Activated CD8-positive, alpha-beta memory T cell treated with anti-CD3 and anti-CD28 coated beads, Interleukin-2, amount 10 ng/mL, durations not matched to agents 7 days and 5 days (primary cell): ENCODE results near the gene GRID1. TPM values are rescaled to one million over a fixed set of nuclear protein-coding genes. Genes with fewer than 3 reads are reported as not detected.

Experiments used
- ATAC-seq: fragments of 150-1000 bp; cut with Tn5 transposase; one replicate; pipeline ENCODE4 v1.10.0; 2021; ENCODE audit warnings: moderate library complexity
- CTCF ChIA-PET: fragments of 350-600 bp; sonication (Branson Sonifier 250); formaldehyde crosslinking; loops from one replicate; lab custom pipeline; 2021; ENCODE audit warnings: antibody characterized with exemption; lab: Charles Lee
- DNase-seq: peaks from one replicate; pipeline ENCODE4 v3.0.0-alpha.2; 2020
- H3K27ac Mint-ChIP-seq: one replicate; pipeline ENCODE4 v1.8.0; 2021; ENCODE audit warnings: mild to moderate bottlenecking, mixed read lengths
- H3K27me3 Mint-ChIP-seq: one replicate; pipeline ENCODE4 v1.8.0; 2021; ENCODE audit warnings: mixed read lengths
- H3K36me3 Mint-ChIP-seq: one replicate; pipeline ENCODE4 v1.8.0; 2021; ENCODE audit warnings: mild to moderate bottlenecking, mixed read lengths
- H3K4me1 Mint-ChIP-seq: one replicate; pipeline ENCODE4 v1.8.0; 2021; ENCODE audit warnings: mixed read lengths
- H3K4me3 Mint-ChIP-seq: one replicate; pipeline ENCODE4 v1.8.0; 2021; ENCODE audit warnings: mild to moderate bottlenecking, moderate library complexity, mixed read lengths
- H3K9me3 Mint-ChIP-seq: one replicate; pipeline ENCODE4 v1.8.0; 2022; ENCODE audit warnings: low read depth, mixed read lengths
- total RNA-seq, 2 experiments: library from RNA; stranded (reverse); gene quantifications; one replicate each; pipeline ENCODE4 v1.2.3, GENCODE V29; 2021

The GRID1 gene
- total RNA-seq, 2 experiments from 2014 or later, result not detected

GRCh38 chr10:86343761-86344160 lies 22.8 kb downstream of the GRID1 start:
- no peak for DNase-seq
- Mint-ChIP-seq H3K9me3 (no peaks in the 10 kb centered on the region), H3K36me3 (no peaks in the 10 kb centered on the region), H3K4me1 (peaks cover 9% of the 10 kb centered on the region), H3K27me3 (no peaks in the 10 kb centered on the region), H3K27ac (no peak overlapping the region), H3K4me3 (no peak overlapping the region)
- no peak for ATAC-seq
- CTCF ChIA-PET, result no interaction called here

GRCh38 chr10:86342111-86342863 lies 24.3 kb downstream of the GRID1 start:
- H3K27me3 Mint-ChIP-seq, result no peaks in the 10 kb centered on the region

GRCh38 chr10:86341361-86341811 lies 25.2 kb downstream of the GRID1 start:
- no peaks in the 10 kb centered on the region for H3K36me3 Mint-ChIP-seq
- DNase-seq (no peak), ATAC-seq (no peak)
- H3K4me1 Mint-ChIP-seq, result peaks cover 9% of the 10 kb centered on the region
- no peaks in the 10 kb centered on the region for H3K27me3 Mint-ChIP-seq
- CTCF ChIA-PET, result no interaction called here
- no peaks in the 10 kb centered on the region for H3K9me3 Mint-ChIP-seq
- no peak overlapping the region for H3K4me3 Mint-ChIP-seq
- no peak overlapping the region for H3K27ac Mint-ChIP-seq

More at GRCh38 chr10:86342111-86342863, 24.3 kb downstream of the GRID1 start:
- ATAC-seq, result no peak
- DNase-seq, result no peak
- H3K4me1 Mint-ChIP-seq, result peaks cover 9% of the 10 kb centered on the region
- H3K36me3 Mint-ChIP-seq, result no peaks in the 10 kb centered on the region
- no peaks in the 10 kb centered on the region for H3K9me3 Mint-ChIP-seq
- no peak overlapping the region for H3K27ac Mint-ChIP-seq
- CTCF ChIA-PET, result no interaction called here
- no peak overlapping the region for H3K4me3 Mint-ChIP-seq

GRCh38 chr10:86340991-86341260 lies 25.7 kb downstream of the GRID1 start:
- Mint-ChIP-seq H3K4me1 (peaks cover 9% of the 10 kb centered on the region), H3K27ac (no peak overlapping the region), H3K36me3 (no peaks in the 10 kb centered on the region), H3K4me3 (no peak overlapping the region), H3K9me3 (no peaks in the 10 kb centered on the region), H3K27me3 (no peaks in the 10 kb centered on the region)
- ATAC-seq (no peak), DNase-seq (no peak)
- CTCF ChIA-PET, result no interaction called here

- DNase-seq, result no peak
- peaks cover 9% of the 10 kb centered on the region for H3K4me1 Mint-ChIP-seq
- no peaks in the 10 kb centered on the region for H3K9me3 Mint-ChIP-seq
- CTCF ChIA-PET, result no interaction called here
- H3K4me3 Mint-ChIP-seq, result no peak overlapping the region
- H3K36me3 Mint-ChIP-seq, result no peaks in the 10 kb centered on the region
- no peak overlapping the region for H3K27ac Mint-ChIP-seq
- no peak for ATAC-seq
- H3K27me3 Mint-ChIP-seq, result no peaks in the 10 kb centered on the region
Observed at GRCh38 chr10:86340176-86340990, 26.2 kb downstream of the GRID1 start.

- DNase-seq (no peak), ATAC-seq (no peak)
- Mint-ChIP-seq H3K27me3 (no peaks in the 10 kb centered on the region), H3K4me1 (peaks cover 3% of the 10 kb centered on the region), H3K4me3 (no peak overlapping the region), H3K9me3 (no peaks in the 10 kb centered on the region), H3K36me3 (no peaks in the 10 kb centered on the region), H3K27ac (no peak overlapping the region)
- CTCF ChIA-PET, result no interaction called here
Observed at GRCh38 chr10:86339226-86339865, 27.2 kb downstream of the GRID1 start.

- CTCF ChIA-PET, result no interaction called here
- no peak for DNase-seq
- Mint-ChIP-seq H3K27me3 (peaks cover 6% of the 10 kb centered on the region), H3K4me3 (no peak overlapping the region), H3K9me3 (no peaks in the 10 kb centered on the region), H3K27ac (no peak overlapping the region), H3K4me1 (no peaks in the 10 kb centered on the region), H3K36me3 (no peaks in the 10 kb centered on the region)
- ATAC-seq, result no peak
Observed at GRCh38 chr10:86337121-86337601, 29.4 kb downstream of the GRID1 start.

- Mint-ChIP-seq H3K4me3 (no peak overlapping the region), H3K4me1 (no peaks in the 10 kb centered on the region), H3K9me3 (no peaks in the 10 kb centered on the region), H3K27ac (no peak overlapping the region), H3K27me3 (peaks cover 6% of the 10 kb centered on the region), H3K36me3 (no peaks in the 10 kb centered on the region)
- ATAC-seq (no peak), DNase-seq (no peak)
- CTCF ChIA-PET, result no interaction called here
Observed at GRCh38 chr10:86336341-86336740, 30.3 kb downstream of the GRID1 start.

- CTCF ChIA-PET, result no interaction called here
- Mint-ChIP-seq H3K4me3 (no peak overlapping the region), H3K9me3 (no peaks in the 10 kb centered on the region), H3K4me1 (no peaks in the 10 kb centered on the region), H3K27ac (no peak overlapping the region), H3K27me3 (peaks cover 6% of the 10 kb centered on the region), H3K36me3 (no peaks in the 10 kb centered on the region)
- DNase-seq (no peak), ATAC-seq (no peak)
Observed at GRCh38 chr10:86335831-86336230, 30.8 kb downstream of the GRID1 start.

- H3K36me3 Mint-ChIP-seq, result no peaks in the 10 kb centered on the region
- H3K4me3 Mint-ChIP-seq, result no peak overlapping the region
- CTCF ChIA-PET, result no interaction called here
- H3K27me3 Mint-ChIP-seq, result peaks cover 6% of the 10 kb centered on the region
- no peak for ATAC-seq
- H3K27ac Mint-ChIP-seq, result no peak overlapping the region
- no peak for DNase-seq
- no peaks in the 10 kb centered on the region for H3K4me1 Mint-ChIP-seq
- no peaks in the 10 kb centered on the region for H3K9me3 Mint-ChIP-seq
Observed at GRCh38 chr10:86335257-86335656, 31.3 kb downstream of the GRID1 start.

- ATAC-seq (no peak), DNase-seq (no peak)
- H3K9me3 Mint-ChIP-seq, result no peaks in the 10 kb centered on the region
- no peaks in the 10 kb centered on the region for H3K4me1 Mint-ChIP-seq
- H3K36me3 Mint-ChIP-seq, result no peaks in the 10 kb centered on the region
- CTCF ChIA-PET, result no interaction called here
- peaks cover 6% of the 10 kb centered on the region for H3K27me3 Mint-ChIP-seq
- H3K4me3 Mint-ChIP-seq, result no peak overlapping the region
- no peak overlapping the region for H3K27ac Mint-ChIP-seq
Observed at GRCh38 chr10:86334488-86335085, 32.0 kb downstream of the GRID1 start.

- Mint-ChIP-seq H3K9me3 (no peaks in the 10 kb centered on the region), H3K27ac (no peak overlapping the region), H3K4me3 (no peak overlapping the region), H3K4me1 (no peaks in the 10 kb centered on the region), H3K27me3 (peaks cover 6% of the 10 kb centered on the region), H3K36me3 (no peaks in the 10 kb centered on the region)
- CTCF ChIA-PET, result no interaction called here
- ATAC-seq, result no peak
- no peak for DNase-seq
Observed at GRCh38 chr10:86333826-86334487, 32.6 kb downstream of the GRID1 start.

GRCh38 chr10:86331861-86332260 lies 34.7 kb downstream of the GRID1 start:
- Mint-ChIP-seq H3K36me3 (no peaks in the 10 kb centered on the region), H3K4me3 (no peak overlapping the region), H3K4me1 (no peaks in the 10 kb centered on the region), H3K27ac (no peak overlapping the region), H3K9me3 (no peaks in the 10 kb centered on the region), H3K27me3 (peaks cover 6% of the 10 kb centered on the region)
- CTCF ChIA-PET, result no interaction called here
- DNase-seq (no peak), ATAC-seq (no peak)
